Effector memory CD4-positive, alpha-beta T cell (primary cell): ENCODE measurements around the gene ARHGAP1.
A peak's percentile ranks its signal among the peaks of the same experiment; 100 is the strongest.

Source experiments
- DNase-seq, 3 donors: peaks; one replicate each; pipeline ENCODE4 v3.0.0-alpha.2; 2020
- H3K27ac ChIP-seq: 2 replicates; pipeline ENCODE4 v1.7.0; 2013; ENCODE audit warnings: mild to moderate bottlenecking, low read length, moderate library complexity; ENCODE audit not compliant: insufficient read depth, poor library complexity, severe bottlenecking
- H3K27me3 ChIP-seq: replicated peaks from 2 replicates; pipeline ENCODE4 v1.7.0; 2013; ENCODE audit warnings: mild to moderate bottlenecking, low read length; ENCODE audit not compliant: insufficient read depth, control insufficient read depth, poor library complexity, severe bottlenecking
- H3K36me3 ChIP-seq: 2 replicates; pipeline ENCODE4 v1.7.0; 2013; ENCODE audit warnings: mild to moderate bottlenecking, low read length, moderate library complexity; ENCODE audit not compliant: control insufficient read depth, insufficient read depth
- H3K4me1 ChIP-seq: 2 replicates; pipeline ENCODE4 v1.7.0; 2013; ENCODE audit warnings: low read length, mild to moderate bottlenecking; ENCODE audit not compliant: control insufficient read depth, insufficient read depth, poor library complexity, severe bottlenecking
- H3K4me3 ChIP-seq: 2 replicates; pipeline ENCODE4 v1.7.0; 2013; ENCODE audit warnings: low read length, low read depth, mild to moderate bottlenecking; ENCODE audit not compliant: insufficient read depth, poor library complexity, severe bottlenecking
- H3K9me3 ChIP-seq: 2 replicates; pipeline ENCODE4 v1.7.0; 2013; ENCODE audit warnings: mild to moderate bottlenecking, low read length, moderate library complexity; ENCODE audit not compliant: control insufficient read depth
- total RNA-seq, 3 donors: gene quantifications; one replicate each; lab custom pipeline; 2026; lab: John Stamatoyannopoulos, UW

Gene ARHGAP1
- 49.3 to 78.0 (median 50.3) reads per million in 3 donors for total RNA-seq

DNA sequence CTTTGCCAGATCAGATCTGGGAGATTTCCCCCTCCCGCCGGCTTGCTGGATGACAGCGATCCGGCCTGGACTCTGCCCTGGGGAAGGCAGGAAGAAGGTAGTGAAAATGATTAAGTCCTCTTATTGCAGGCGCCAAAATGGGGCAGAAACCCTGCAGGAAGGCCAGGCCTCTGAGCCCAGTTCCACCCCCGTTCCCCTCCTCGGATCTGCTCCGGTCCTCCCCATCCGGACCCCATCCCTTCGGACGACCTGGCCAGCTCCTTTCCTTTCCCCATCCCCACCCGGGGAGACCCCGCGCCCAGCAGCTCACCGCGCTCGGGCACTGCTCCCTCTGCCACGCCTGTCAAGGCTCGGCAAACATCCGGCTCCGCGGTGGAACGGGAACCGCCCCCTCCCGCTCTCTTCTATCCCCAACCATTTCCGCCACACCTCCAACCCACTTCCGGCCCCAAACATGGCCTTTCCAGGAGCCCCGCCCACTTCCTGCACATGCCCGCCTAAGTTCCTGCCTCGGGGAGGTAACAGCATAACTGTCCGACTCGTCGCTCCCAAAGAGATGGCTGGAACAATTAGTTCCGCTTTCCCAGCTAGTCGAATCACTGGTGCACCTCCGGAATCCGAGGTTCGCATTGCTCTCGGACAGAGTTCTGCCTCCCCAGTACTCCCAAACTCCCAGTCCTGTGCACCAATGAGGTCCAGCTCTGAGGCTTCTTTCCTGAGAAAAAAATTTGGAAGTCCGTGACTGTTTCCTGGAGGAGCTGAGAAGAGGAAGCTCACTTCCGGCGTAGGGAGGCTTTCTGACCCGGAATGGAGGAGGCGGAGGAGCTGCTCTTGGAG, at the start of gene ARHGAP1, which contains the start of gene ZNF408:
Gene ARHGAP1 (minus strand): TSS at position 379 of the 837 bp plus-strand sequence. CDS start 4,512 bp downstream, outside the sequence.
Gene ZNF408 (plus strand): TSS at position 791 of the 837 bp plus-strand sequence. CDS start 17 bp downstream, at position 808.
- Histone ChIP-seq H3K27me3 (no peaks in the 10 kb centered on the region), H3K27ac (peak within 1 kb of the TSS; percentile 76), H3K9me3 (no peaks in the 10 kb centered on the region), H3K4me1 (peaks cover 27% of the 10 kb centered on the region), H3K36me3 (peaks cover 38% of the 10 kb centered on the region), H3K4me3 (peak within 1 kb of the TSS; percentile 72)
- DNase-seq, result peak; percentile 97 to 99 (median 99)

DNA sequence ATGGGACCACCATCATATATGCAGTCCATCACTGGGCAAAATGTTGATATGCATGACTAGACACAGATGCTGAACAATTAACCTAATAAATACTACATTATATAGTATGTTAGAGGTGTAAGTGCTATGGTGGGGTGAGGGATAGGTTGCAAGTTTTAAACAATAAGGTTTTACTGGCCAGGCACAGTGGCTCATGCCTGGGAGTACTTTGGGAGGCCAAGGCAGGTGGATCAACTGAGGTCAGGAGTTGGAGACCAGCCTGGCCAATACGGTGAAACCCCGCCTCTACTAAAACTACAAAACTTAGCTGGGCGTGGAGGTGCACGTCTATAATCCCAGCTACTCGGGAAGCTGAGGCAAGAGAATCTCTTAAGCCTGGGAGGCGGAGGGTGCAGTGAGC, 46.7 kb upstream of the ARHGAP1 start:
- DNase-seq, result no peak
- no peaks in the 10 kb centered on the region for H3K9me3 ChIP-seq
- H3K27me3 ChIP-seq, result no peaks in the 10 kb centered on the region
- H3K4me1 ChIP-seq, result no peaks in the 10 kb centered on the region
- peaks cover 59% of the 10 kb centered on the region for H3K36me3 ChIP-seq
- no peak overlapping the region for H3K27ac ChIP-seq
- H3K4me3 ChIP-seq, result no peak overlapping the region

DNA sequence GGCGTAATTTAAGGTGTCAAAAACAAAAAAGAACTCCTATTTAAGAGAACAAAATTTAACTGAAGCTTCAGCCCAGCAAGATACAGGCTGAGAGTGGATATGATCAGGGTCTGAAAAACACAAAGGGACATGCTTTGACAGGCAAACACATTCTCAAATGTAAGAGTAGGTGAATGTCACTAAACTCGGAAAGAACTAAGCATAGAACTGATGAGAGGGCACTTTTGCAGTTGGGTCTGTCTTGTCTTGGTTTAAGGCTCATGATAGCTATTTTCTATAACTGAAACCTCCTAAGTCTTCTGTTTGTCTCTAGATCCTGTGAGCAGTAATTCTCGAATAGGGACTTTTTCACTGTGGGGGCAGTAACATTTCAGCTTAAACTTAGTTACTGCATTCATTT, 45.6 kb upstream of the ARHGAP1 start:
- no peak for DNase-seq
- H3K27me3 ChIP-seq, result no peaks in the 10 kb centered on the region
- H3K36me3 ChIP-seq, result peaks cover 52% of the 10 kb centered on the region
- H3K4me3 ChIP-seq, result no peak overlapping the region
- H3K4me1 ChIP-seq, result no peaks in the 10 kb centered on the region
- no peaks in the 10 kb centered on the region for H3K9me3 ChIP-seq
- no peak overlapping the region for H3K27ac ChIP-seq

DNA sequence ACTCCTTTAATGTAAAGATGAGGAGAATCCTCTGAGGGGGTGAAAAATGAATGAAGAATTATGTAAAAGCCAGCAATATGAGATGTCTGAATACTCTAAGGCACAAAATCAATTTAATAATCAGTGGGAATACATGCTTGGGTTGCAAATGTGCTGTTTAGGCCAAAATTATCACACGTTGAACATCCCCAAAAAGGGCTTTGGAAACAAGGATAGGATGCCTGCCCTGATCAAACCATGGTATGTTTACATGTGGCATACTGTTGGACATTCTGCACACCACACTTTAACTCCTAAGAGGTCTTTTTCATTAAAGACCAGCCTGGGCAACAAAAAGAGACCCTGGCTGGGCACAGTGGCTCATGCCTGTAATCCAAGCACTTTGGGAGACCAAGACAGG, 44.9 kb upstream of the ARHGAP1 start:
- H3K4me1 ChIP-seq, result no peaks in the 10 kb centered on the region
- no peak overlapping the region for H3K27ac ChIP-seq
- H3K27me3 ChIP-seq, result no peaks in the 10 kb centered on the region
- H3K36me3 ChIP-seq, result peaks cover 46% of the 10 kb centered on the region
- H3K9me3 ChIP-seq, result no peaks in the 10 kb centered on the region
- H3K4me3 ChIP-seq, result no peak overlapping the region
- DNase-seq, result no peak

DNA sequence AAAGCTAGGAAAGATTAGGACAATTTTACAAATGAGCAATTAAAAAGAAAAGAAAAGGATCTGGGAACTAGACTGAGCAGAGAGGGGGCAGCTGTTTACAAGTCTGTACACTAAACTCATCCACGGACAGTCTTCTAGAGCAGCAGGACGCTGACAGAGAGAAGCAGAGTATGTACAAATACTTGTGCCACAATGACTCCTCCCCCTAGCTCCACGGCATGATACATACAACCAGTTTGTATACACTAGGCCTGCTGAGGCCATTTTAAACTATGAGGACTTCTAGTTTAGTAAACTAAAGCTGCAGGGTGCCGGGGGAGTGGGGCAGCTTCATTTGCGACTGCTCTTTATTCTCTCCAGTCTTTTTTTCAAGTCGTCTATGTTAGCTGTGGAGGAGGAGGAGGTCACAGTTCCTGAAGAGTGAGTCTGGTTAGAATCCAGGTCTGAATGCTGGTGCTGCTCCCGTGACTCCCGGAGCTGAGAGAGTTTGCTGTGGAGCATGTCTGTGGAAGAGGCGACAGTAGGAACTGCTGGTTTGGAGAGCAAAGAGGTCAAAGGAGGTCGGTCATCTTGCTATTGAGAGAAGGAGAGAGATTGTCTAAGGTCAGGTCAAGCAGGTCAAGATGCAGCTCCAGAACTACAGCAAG, 43.4 kb upstream of the ARHGAP1 start:
- DNase-seq, result no peak
- Histone ChIP-seq H3K27me3 (no peaks in the 10 kb centered on the region), H3K4me1 (no peaks in the 10 kb centered on the region), H3K4me3 (no peak overlapping the region), H3K27ac (no peak overlapping the region), H3K9me3 (no peaks in the 10 kb centered on the region), H3K36me3 (peaks cover 40% of the 10 kb centered on the region)

DNA sequence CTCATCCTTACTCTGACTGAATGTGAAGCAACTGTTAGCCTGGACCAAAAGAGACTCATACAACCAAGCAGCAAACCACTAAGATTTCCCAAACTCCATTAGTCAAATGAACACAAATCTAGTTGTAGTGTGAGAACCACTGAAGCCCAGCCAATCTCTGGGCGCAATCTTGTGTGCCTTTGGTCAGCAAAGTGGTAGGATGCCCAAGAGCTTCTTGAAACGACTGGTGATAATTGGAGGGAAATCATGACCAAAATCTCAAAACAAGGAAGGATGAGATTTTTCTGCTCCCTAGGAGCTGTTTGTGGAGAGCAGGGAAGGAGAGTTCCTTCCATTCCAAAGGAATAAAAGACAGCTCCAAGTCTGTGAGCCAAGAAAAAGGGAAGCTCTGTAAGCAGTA, 42.6 kb upstream of the ARHGAP1 start:
- H3K27me3 ChIP-seq, result no peaks in the 10 kb centered on the region
- no peaks in the 10 kb centered on the region for H3K4me1 ChIP-seq
- peaks cover 38% of the 10 kb centered on the region for H3K36me3 ChIP-seq
- DNase-seq, result no peak
- H3K4me3 ChIP-seq, result no peak overlapping the region
- no peak overlapping the region for H3K27ac ChIP-seq
- H3K9me3 ChIP-seq, result no peaks in the 10 kb centered on the region

DNA sequence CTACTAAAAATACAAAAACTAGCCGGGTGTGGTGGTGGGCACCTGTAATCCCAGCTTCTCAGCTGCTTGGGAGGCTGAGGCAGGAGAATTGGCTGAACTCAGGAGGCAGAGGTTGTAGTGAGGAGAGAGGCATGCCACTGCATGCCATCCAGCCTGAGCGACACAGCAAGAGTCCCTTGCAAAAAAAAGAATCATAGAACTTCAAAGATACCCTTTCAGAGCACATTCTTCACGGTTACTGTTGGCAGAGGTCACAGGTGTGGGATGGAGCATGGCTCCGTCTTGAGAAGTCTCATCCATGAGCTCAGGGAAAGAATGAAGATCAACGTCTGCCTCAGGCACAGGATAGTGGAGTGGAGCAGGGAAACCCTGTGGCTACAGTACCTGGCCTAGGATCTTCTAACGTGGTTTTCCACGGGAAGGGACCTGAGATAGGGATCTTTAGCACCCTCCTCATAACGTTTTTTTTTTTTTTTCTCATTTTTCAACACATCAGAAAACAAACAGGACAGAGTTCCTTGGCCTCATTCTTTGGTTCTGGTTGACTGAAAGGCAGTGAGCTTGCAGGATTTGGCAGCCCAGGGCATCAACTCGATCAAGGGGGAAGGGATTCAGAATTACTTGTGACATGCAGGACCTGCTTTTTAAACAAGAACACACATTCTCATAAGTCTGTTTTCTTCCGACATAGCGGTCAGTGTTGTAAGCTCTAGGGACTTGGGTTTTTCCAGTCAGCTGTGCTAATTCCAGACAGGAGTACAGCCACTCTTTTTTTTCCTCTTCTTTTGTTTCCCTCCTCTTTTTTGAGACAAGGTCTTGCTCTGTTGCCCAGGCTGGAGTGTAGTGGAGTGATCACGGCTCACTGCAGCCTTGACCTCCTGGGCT, 41.4 kb upstream of the ARHGAP1 start:
- no peaks in the 10 kb centered on the region for H3K4me1 ChIP-seq
- DNase-seq, result no peak
- no peaks in the 10 kb centered on the region for H3K27me3 ChIP-seq
- H3K4me3 ChIP-seq, result no peak overlapping the region
- H3K27ac ChIP-seq, result no peak overlapping the region
- H3K9me3 ChIP-seq, result no peaks in the 10 kb centered on the region
- H3K36me3 ChIP-seq, result peaks cover 26% of the 10 kb centered on the region

DNA sequence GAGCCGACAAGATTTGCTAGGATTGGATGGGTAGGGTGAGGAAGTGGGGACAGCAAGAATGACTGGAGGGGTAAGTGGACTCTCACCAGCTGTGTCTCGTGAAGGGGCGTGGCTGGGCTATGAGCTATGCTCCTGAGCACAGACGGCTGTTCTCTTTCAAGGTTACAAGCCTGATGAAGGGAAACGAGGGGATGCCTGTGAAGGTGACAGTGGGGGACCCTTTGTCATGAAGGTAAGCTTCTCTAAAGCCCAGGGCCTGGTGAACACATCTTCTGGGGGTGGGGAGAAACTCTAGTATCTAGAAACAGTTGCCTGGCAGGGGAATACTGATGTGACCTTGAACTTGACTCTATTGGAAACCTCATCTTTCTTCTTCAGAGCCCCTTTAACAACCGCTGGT, 38.5 kb upstream of the ARHGAP1 start:
- peaks cover 8% of the 10 kb centered on the region for H3K36me3 ChIP-seq
- no peak overlapping the region for H3K4me3 ChIP-seq
- no peak overlapping the region for H3K27ac ChIP-seq
- no peaks in the 10 kb centered on the region for H3K9me3 ChIP-seq
- H3K4me1 ChIP-seq, result no peaks in the 10 kb centered on the region
- no peaks in the 10 kb centered on the region for H3K27me3 ChIP-seq
- DNase-seq, result no peak

DNA sequence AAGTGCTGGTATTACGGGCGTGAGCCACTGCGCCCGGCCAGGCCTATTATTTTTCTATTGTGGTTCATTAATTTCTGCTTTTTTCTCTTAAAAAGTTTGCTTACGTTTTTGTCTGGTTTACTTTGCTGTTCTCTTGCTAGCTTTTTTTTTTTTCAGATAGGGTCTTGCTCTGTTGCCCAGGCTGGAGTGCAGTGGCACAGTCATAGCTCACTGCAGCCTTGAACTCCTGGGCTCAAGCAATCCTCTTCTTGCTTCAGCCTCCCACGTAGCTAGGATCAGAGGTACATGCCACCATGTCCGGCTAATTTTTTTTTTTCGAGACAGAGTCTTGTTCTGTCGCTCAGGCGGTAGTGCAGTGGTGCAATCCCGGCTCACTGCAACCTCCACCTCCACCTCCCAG, 37.3 kb upstream of the ARHGAP1 start:
- no peaks in the 10 kb centered on the region for H3K9me3 ChIP-seq
- no peaks in the 10 kb centered on the region for H3K27me3 ChIP-seq
- H3K4me1 ChIP-seq, result no peaks in the 10 kb centered on the region
- H3K4me3 ChIP-seq, result no peak overlapping the region
- no peak overlapping the region for H3K27ac ChIP-seq
- no peak for DNase-seq
- no peaks in the 10 kb centered on the region for H3K36me3 ChIP-seq
